ENCODE measurements around the gene SCYGR1.
"Not testable (repeated sequence)": the region's sequence is repeated elsewhere in the genome, so short reads cannot be mapped to it uniquely, and the experiment has no call there.

SCYGR1 gene, protein sequence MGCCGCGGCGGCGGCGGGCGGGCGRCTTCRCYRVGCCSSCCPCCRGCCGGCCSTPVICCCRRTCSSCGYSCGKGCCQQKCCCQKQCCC

GRCh38 chr2:227387583-227387982 lies at the start of gene SCYGR1:
TSS of gene SCYGR1 (minus strand) at chr2:227387949. CDS start at chr2:227387949, 0 bp downstream.
- not testable (repeated sequence) for DNase-seq

GRCh38 chr2:227436436-227437174 lies 48.9 kb upstream of the SCYGR1 start:
- DNase-seq = no peak

GRCh38 chr2:227433171-227433570 lies 45.4 kb upstream of the SCYGR1 start:
- DNase-seq = no peak

- DNase-seq = no peak
Measured at GRCh38 chr2:227430639-227431038, 42.9 kb upstream of the SCYGR1 start.

DNA sequence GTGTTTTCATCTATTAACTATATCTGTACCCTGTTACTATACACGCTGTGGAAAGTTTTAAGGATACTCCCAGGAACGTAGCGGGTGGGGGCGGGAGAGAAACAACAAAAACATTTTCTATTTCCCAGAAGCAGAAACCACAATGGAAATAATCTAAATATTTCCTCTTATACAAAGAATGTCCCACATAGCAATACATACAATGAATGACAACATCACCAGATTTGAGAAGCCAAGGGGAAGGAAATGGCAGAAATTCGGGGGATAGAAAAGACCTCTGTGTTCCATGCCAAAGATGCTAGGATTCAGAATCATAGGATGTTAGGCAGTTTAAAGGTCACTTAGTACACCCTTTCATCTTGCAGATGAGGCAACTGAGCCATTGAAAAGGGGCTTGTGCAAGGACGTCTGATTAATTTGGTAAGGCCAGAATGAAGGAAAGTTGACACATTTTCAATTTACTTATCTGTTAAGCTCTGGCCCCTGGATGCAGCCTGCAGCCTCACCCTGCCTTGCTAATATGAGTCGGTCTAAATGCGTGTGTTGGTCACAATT lies 41.1 kb upstream of the SCYGR1 start:
- no peak for DNase-seq

GRCh38 chr2:227423656-227424499 lies 36.1 kb upstream of the SCYGR1 start:
- no peak for DNase-seq

GRCh38 chr2:227420087-227421052 lies 32.6 kb upstream of the SCYGR1 start:
- DNase-seq = no peak

DNA sequence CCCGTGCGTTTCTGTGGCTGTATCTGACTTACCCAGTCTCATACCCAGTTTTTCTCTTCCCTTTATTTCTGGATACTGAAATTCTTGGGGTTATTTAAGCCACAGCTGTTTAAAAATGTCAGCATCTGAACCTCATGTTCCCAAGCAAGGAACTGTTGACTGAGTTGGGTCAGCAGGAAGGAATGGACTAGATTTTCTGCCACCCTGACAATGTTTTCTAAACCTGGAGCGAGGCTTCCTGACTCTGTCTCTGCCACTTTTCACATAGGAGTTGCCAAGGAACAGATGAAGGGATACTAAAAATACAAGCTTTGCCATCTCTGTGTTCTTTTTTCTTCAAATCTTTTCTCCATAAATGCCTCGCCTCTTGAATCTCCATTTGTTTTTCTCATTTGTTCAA lies 29.0 kb upstream of the SCYGR1 start:
- no peak for DNase-seq

DNA sequence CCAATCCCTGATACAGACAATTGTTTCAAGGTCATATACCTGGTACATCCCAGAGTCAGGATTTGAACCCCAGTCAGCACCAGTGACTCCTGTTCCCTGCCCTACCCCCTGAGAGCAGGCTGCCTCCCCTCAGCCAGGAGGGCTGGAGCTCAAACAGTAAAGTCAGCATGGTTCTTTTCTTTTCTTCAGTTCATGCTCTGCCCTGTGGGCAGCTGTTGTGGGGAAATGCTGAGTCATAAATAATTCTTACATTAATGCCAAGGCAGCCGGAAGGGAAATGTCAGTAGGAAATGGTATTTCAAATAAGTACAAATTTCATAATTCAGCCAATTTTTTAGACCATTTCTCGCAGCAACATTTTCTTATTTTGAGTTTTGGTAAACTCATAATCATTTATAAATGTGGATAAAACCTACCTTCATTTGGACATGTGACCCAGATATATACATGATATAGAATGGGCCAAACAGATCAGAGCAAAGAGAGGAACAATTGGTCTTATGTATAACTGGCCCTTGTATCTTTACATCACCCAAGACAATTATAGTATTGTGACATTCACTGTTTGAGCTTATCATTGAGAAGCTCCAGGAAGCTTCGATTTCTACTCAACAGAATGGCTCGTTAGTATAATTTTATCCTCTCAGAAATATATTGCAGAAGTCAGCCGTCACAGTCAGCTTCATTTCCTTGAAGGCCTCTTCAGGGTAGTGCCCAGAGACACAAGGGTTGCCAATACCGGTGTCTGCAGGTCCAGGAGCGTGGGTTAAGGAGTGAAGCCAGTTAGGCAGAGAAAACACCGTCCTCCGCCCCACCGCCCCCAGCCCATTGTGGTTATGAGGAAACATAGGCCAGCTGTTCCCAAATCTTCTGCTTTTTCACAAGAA lies 28.0 kb upstream of the SCYGR1 start:
- DNase-seq = no peak

- DNase-seq = no peak
Measured at GRCh38 chr2:227414846-227415245, 27.1 kb upstream of the SCYGR1 start.

GRCh38 chr2:227413371-227413770 lies 25.6 kb upstream of the SCYGR1 start:
- DNase-seq = no peak

DNA sequence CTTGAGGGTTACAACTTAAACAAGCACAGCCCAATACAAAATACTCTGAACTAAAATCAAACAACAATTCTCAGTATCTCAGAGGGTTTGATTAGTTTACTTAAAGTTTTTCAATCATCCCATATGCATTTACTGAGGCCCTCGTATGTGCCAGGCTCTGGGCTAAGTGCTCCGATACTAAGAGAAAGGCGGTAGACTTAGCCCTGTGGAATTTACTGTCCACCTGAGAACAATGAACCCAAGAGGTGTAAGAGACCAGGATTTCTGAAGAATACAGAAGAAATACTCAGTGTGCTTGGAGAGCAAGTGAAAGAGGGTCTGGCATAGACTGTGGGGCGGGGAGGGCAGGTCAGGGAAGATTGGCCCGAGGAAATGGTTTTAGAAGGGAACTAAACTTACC lies 25.1 kb upstream of the SCYGR1 start:
- no peak for DNase-seq

DNA sequence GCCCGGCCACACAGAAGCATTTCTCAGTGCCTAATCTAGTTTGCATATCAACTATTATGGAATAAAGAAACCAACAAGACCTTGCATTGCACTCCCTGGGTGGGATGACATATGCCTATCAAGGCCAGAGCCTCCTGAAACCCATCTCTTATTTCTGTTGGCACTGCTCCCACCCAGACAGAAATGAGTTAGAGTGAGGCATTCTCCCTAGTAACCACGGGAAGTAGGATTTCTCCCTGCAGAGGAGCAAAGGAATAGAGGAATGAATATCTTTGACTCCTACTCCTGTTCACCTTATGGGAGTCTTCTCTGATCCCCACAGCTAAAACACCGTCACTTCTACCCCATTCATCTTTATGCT lies 24.2 kb upstream of the SCYGR1 start:
- no peak for DNase-seq

DNA sequence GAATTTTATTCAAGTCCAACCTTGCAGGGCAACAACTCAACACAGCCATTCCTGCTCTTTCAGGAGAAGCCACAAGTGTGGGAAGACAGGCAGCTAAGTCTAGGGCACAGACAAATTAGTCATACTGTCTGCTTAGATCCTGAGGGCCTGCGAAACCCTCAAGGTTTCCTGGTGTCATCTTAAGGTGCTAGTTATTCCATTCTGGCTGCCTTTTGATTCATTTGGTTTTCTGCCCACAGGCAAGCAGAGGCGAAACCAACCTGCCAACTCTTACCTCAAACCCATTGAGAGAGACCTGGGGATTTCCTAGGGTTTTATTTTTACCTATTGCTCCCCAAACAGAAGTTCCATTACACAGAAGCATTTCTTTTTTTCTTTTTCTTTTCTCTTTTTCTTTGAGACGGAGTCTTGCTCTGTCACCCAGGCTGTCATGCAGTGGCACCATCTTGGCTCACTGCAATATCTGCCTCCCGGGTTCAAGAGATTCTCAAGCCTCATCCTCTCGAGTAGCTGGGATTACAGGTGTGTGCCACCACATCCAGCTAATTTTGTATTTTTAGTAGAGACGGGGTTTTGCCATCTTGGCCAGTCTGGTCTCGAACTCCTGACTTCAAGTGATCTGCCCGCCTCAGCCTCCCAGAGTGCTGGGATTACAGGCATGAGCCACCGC lies 23.7 kb upstream of the SCYGR1 start:
- DNase-seq = peak; percentile 14

- DNase-seq = no peak
Measured at GRCh38 chr2:227410191-227410590, 22.4 kb upstream of the SCYGR1 start.

- DNase-seq = no peak
Measured at GRCh38 chr2:227407591-227408151, 19.9 kb upstream of the SCYGR1 start.

DNA sequence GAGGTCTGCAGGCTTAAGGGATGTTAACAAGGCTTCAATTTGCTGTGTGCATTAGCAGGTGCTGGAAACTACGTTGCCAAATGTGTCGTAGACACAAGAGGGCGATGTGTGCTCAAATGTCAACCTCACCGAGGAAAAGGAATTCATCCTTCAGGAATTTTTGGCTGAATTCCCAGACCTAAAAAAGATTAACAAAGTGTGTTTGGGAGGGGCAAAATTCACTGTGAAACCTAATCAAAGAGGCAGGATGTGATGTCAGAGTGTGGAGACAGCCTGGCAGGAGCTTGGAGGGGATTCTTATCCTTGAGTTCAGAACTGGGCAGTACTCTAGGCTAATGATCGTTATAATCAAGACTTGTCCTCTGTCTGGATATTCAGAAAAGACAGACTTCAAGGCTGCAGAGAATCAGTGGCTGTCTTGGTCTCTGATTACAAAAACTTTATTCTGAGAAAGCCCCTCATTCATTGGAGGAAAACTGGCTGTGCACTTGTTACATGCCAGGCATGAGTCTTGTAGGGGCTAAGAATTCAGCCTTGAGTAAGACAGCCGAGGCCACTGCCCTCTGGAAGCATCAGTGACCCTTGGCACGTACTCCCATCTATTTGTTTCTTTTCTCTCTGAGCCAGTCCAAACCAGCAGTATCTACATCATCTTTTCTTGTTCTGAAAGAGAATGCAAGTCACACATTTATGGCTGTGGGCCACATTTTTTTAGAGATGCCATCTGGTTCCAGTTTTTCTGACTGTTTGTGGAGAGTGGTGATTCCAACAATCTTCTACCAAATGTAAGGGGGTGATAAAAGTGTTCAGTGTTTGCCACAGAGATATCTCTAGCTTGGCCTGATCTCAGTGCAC lies 18.7 kb upstream of the SCYGR1 start:
- peak; percentile 8 for DNase-seq

DNA sequence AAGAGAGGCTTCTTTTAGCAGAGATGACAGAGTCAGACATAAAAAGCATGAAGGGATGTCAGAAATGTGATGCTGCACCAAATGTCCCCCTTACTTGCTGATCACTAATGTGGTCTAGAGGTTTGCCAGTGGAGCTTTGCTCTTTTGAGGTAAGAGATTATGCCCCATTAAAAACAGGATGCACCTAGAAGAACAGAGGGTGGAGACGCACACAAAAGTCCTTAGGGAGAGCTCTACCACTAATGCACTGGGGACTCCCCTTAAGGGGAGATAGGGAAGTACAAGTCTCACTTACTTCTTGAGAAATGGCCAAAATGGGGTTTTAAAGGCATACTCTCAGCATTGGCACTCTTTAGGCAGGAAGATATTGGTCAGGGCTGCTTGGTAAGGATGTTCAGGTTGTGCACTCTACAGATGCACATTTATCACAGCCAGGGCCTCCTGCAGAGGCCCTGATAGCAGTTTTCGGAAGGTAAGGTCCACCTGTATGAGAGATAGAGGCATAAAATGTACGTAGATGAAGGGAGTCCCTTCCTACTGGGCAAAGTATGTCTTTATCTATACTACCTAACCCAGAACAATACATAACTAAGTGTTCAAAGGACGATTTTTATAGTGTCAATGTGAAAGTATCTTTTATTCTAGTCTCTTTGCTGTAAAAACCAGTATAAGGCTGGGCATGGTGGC lies 17.0 kb upstream of the SCYGR1 start:
- DNase-seq = no peak

DNA sequence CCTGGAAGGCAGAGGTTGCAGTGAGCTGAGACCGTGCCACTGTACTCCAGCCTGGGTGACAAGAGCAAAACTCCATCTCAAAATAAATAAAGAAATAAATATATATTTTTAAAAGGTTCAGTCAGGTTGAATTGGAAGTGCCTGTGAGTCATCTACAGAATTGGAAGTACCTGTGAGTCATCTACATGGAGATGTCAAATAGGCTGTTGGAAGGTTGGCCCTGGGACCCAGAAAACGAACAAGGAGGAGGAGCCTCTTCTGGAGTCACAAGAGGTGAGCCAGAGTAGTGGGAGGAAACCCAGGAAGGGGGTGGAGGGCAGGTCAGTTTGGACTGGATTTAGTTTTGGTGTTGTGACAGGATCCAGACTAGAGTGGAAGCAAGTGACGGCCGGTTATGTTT lies 15.2 kb upstream of the SCYGR1 start:
- no peak for DNase-seq

Measured in CD4-positive, alpha-beta T cell treated with Interleukin-17A for 4 hours (primary cell).